SK-N-SH (cell line): ENCODE measurements around the gene PIKFYVE. TPM values are rescaled to one million over a fixed set of nuclear protein-coding genes. Genes with fewer than 3 reads are reported as not detected.

Source experiments
- CTCF ChIA-PET: fragments of 300-600, 350-600 bp; formaldehyde crosslinking; extraction: SDS; loops from one replicate; lab custom pipeline; 2021; lab: Yijun Ruan, JAX
- POLR2A ChIA-PET: fragments of 350-600 bp; sonication (Branson Sonifier 250); formaldehyde crosslinking; extraction: SDS; loops from one replicate; lab custom pipeline; 2020; ENCODE audit warnings: antibody characterized with exemption, inconsistent platforms; lab: Yijun Ruan, JAX
- DNase-seq: peaks from one replicate; pipeline ENCODE4 v3.0.0; 2012
- H2AFZ ChIP-seq: fragments of 200-600 bp; sonication (generic); 2 replicates; pipeline ENCODE4 v1.8.1; 2016; ENCODE audit warnings: antibody characterized with exemption, mild to moderate bottlenecking, low read depth
- H3F3A ChIP-seq: fragments of 200-600 bp; sonication (generic); replicated peaks from 2 replicates; pipeline ENCODE3; 2016; ENCODE audit warnings: antibody characterized with exemption, mild to moderate bottlenecking; ENCODE audit not compliant: insufficient read depth
- H3K27ac ChIP-seq, 2 experiments: fragments of 200-500 bp in 1 of 2; fragments of 200-600 bp in 1 of 2; sonication (Bioruptor generic) in 1 of 2; sonication (generic), shearing (Covaris generic) in 1 of 2; 2 replicates each; pipeline versions ENCODE4 v1.5.1 to v1.6.1; 2014 to 2016; ENCODE audit warnings: low read depth in 2 of 2, inconsistent platforms in 1 of 2, low read length in 1 of 2, mild to moderate bottlenecking in 1 of 2, mixed read lengths in 1 of 2
- H3K27me3 ChIP-seq: fragments of 200-600 bp; sonication (generic), shearing (Covaris generic); 2 replicates; pipeline ENCODE4 v1.6.1; 2016; ENCODE audit warnings: mixed run types; ENCODE audit not compliant: insufficient read depth
- H3K36me3 ChIP-seq, 2 experiments: fragments of 200-500 bp in 1 of 2; fragments of 200-600 bp in 1 of 2; sonication (Bioruptor generic) in 1 of 2; sonication (generic) in 1 of 2; replicated peaks in 1 of 2; 2 replicates each; pipeline versions ENCODE3 to v1.5.1; 2014 to 2016; ENCODE audit warnings: low read length in 1 of 2, mild to moderate bottlenecking in 1 of 2; ENCODE audit not compliant: insufficient read depth in 2 of 2, control insufficient read depth in 1 of 2
- H3K4me1 ChIP-seq, 2 experiments: fragments of 200-500 bp in 1 of 2; fragments of 200-600 bp in 1 of 2; sonication (Bioruptor generic) in 1 of 2; sonication (generic), shearing (Covaris generic) in 1 of 2; 2 replicates each; pipeline versions ENCODE4 v1.5.1 to v1.6.1; 2014 to 2016; ENCODE audit warnings: low read depth in 1 of 2, low read length in 1 of 2, mixed run types in 1 of 2; ENCODE audit not compliant: insufficient read depth in 2 of 2, control insufficient read depth in 1 of 2
- H3K4me2 ChIP-seq: fragments of 200-600 bp; sonication (generic), shearing (Covaris generic); 2 replicates; pipeline ENCODE4 v1.6.1; 2017; ENCODE audit warnings: mixed run types
- H3K4me3 ChIP-seq, 2 experiments: fragments of 200-500 bp in 1 of 2; fragments of 200-600 bp in 1 of 2; sonication (Bioruptor generic) in 1 of 2; sonication (generic), shearing (Covaris generic) in 1 of 2; 2 replicates each; pipeline versions ENCODE4 v1.5.1 to v1.8.1; 2014 to 2016; ENCODE audit warnings: low read depth in 2 of 2, inconsistent platforms in 1 of 2, low read length in 1 of 2, mild to moderate bottlenecking in 1 of 2, mixed read lengths in 1 of 2, moderate library complexity in 1 of 2
- H3K79me2 ChIP-seq: fragments of 200-600 bp; sonication (generic); 2 replicates; pipeline ENCODE4 v1.8.1; 2017; ENCODE audit warnings: mild to moderate bottlenecking; ENCODE audit not compliant: insufficient read depth
- H3K9ac ChIP-seq: fragments of 200-600 bp; sonication (generic); 2 replicates; pipeline ENCODE4 v1.6.1; 2017; ENCODE audit warnings: mixed run types
- H3K9me2 ChIP-seq: fragments of 200-600 bp; sonication (generic); 2 replicates; pipeline ENCODE4 v1.6.1; 2017; ENCODE audit warnings: mixed run types
- H3K9me3 ChIP-seq: fragments of 200-600 bp; sonication (generic); 2 replicates; pipeline ENCODE4 v1.6.1; 2017; ENCODE audit warnings: mixed run types, mild to moderate bottlenecking, moderate library complexity
- H4K20me1 ChIP-seq: fragments of 200-600 bp; sonication (generic); 2 replicates; pipeline ENCODE4 v1.6.1; 2017; ENCODE audit warnings: mild to moderate bottlenecking, mixed run types; ENCODE audit not compliant: insufficient read depth
- CTCF ChIP-seq: fragments of 200-600 bp; sonication (generic); IDR thresholded peaks from 2 replicates; pipeline ENCODE4 v1.6.1; 2017; ENCODE audit warnings: antibody characterized with exemption, mild to moderate bottlenecking, moderate library complexity
- EZH2phosphoT487 ChIP-seq: fragments of 200-600 bp; sonication (generic); IDR thresholded peaks from 2 replicates; pipeline ENCODE4 v1.6.1; 2017; ENCODE audit warnings: low read depth, mixed run types, mild to moderate bottlenecking, antibody characterized with exemption, moderate library complexity, borderline replicate concordance
- FOSL2 ChIP-seq: IDR thresholded peaks from 2 replicates; pipeline ENCODE4 v1.4.0; 2012; ENCODE audit warnings: low read depth, mild to moderate bottlenecking, moderate library complexity, borderline replicate concordance
- GABPA ChIP-seq: IDR thresholded peaks from 2 replicates; pipeline ENCODE4 v1.4.0; 2012; ENCODE audit warnings: low read depth, mild to moderate bottlenecking
- GATA2 ChIP-seq: sonication (generic); formaldehyde crosslinking; IDR thresholded peaks from 2 replicates; pipeline ENCODE4 v1.5.0; 2020; ENCODE audit warnings: mild to moderate bottlenecking, missing genetic modification reagents
- MEF2A ChIP-seq: IDR thresholded peaks from 2 replicates; pipeline ENCODE4 v1.4.0; 2012; ENCODE audit warnings: low read depth, borderline replicate concordance
- MXI1 ChIP-seq: IDR thresholded peaks from 2 replicates; pipeline ENCODE4 v1.6.1; 2012; ENCODE audit warnings: mild to moderate bottlenecking, low read depth, low read length, improper control_type of control experiment
- NRF1 ChIP-seq: IDR thresholded peaks from 2 replicates; pipeline ENCODE4 v1.6.1; 2012; ENCODE audit warnings: low read depth, mild to moderate bottlenecking, low read length
- POLR2AphosphoS5 ChIP-seq: IDR thresholded peaks from 2 replicates; pipeline ENCODE4 v1.6.1; 2012; ENCODE audit warnings: low read depth, low read length
- RAD21 ChIP-seq: IDR thresholded peaks from 2 replicates; pipeline ENCODE4 v1.6.1; 2012; ENCODE audit warnings: mild to moderate bottlenecking, low read length
- RCOR1 ChIP-seq: fragments of 150-350 bp; IDR thresholded peaks from 2 replicates; pipeline ENCODE4 v1.6.1; 2017; ENCODE audit warnings: antibody characterized with exemption, low read length
- SIN3A ChIP-seq: IDR thresholded peaks from 2 replicates; pipeline ENCODE4 v1.6.1; 2012; ENCODE audit warnings: low read depth, mild to moderate bottlenecking, low read length, moderate library complexity, borderline replicate concordance
- TAF1 ChIP-seq: IDR thresholded peaks from 2 replicates; pipeline ENCODE4 v1.6.1; 2012; ENCODE audit warnings: low read depth, mild to moderate bottlenecking, low read length, moderate library complexity, borderline replicate concordance
- USF1 ChIP-seq: IDR thresholded peaks from 2 replicates; pipeline ENCODE4 v1.4.0; 2012; ENCODE audit warnings: low read depth, borderline replicate concordance
- YY1 ChIP-seq: IDR thresholded peaks from 2 replicates; pipeline ENCODE4 v1.4.0; 2012; ENCODE audit warnings: low read depth, mild to moderate bottlenecking
- WGBS: methylation state at CpG from one replicate; pipeline ENCODE4 v1.1.6; 2017; ENCODE audit warnings: low lambda C conversion rate; 5-methylcytosine and 5-hydroxymethylcytosine counted together
- polyA plus RNA-seq, 3 experiments: library from polyadenylated mRNA; depleted of rRNA; stranded (reverse); fragments of >200 nt; gene quantifications; 2 replicates each; pipeline ENCODE4 v1.2.3, GENCODE V29; 2012

PIKFYVE gene
- polyA plus RNA-seq, 1 of the 3 experiments (the other 2 are of a cell fraction), result 7.0 TPM

GRCh38 chr2:208350610-208351009 is 84.6 kb downstream of the PIKFYVE start:
- POLR2A ChIA-PET, result no interaction called here
- TF ChIP-seq USF1 (no peak), YY1 (no peak), NRF1 (no peak), CTCF (no peak), RAD21 (no peak), TAF1 (no peak), POLR2AphosphoS5 (no peak), FOSL2 (no peak), MEF2A (no peak)
- Histone ChIP-seq H3K9ac (no peak overlapping the region), H3K9me2 (no peaks in the 10 kb centered on the region), H3K27me3 (no peaks in the 10 kb centered on the region), H4K20me1 (no peaks in the 10 kb centered on the region), H3K79me2 (no peaks in the 10 kb centered on the region), H3K27ac (no peak overlapping the region), H2AFZ (no peak overlapping the region), H3K4me1 (no peaks in the 10 kb centered on the region), H3F3A (peaks cover 3% of the 10 kb centered on the region), H3K4me3 (no peak overlapping the region), H3K9me3 (no peaks in the 10 kb centered on the region), H3K36me3 (peaks cover 78 to 89% of the 10 kb centered on the region in 2 experiments), H3K4me2 (no peak overlapping the region)
- 98% methylated on average over 7 of the region's 7 CpGs for WGBS
- DNase-seq, result no peak
- CTCF ChIA-PET, result no interaction called here

- no peaks in the 10 kb centered on the region for H3K9me3 ChIP-seq
- H3K4me3 ChIP-seq, result no peak overlapping the region
- no peak overlapping the region for H3K9ac ChIP-seq
- no peaks in the 10 kb centered on the region for H3K4me1 ChIP-seq
- WGBS, result 100% methylated on average over 5 of the region's 5 CpGs
- CTCF ChIA-PET, result no interaction called here
- peaks cover 4% of the 10 kb centered on the region for H3F3A ChIP-seq
- no peaks in the 10 kb centered on the region for H3K79me2 ChIP-seq
- H3K27me3 ChIP-seq, result no peaks in the 10 kb centered on the region
- no peaks in the 10 kb centered on the region for H3K9me2 ChIP-seq
- DNase-seq, result no peak
- POLR2A ChIA-PET, result no interaction called here
- no peak overlapping the region for H2AFZ ChIP-seq
- peaks cover 73 to 80% of the 10 kb centered on the region in 2 experiments for H3K36me3 ChIP-seq
- no peak overlapping the region for H3K4me2 ChIP-seq
- no peak for TF ChIP-seq GATA2
- no peak for TF ChIP-seq GABPA
- TF ChIP-seq EZH2phosphoT487, result no peak
- TF ChIP-seq RCOR1, result no peak
- no peak for TF ChIP-seq MXI1
- TF ChIP-seq USF1, result no peak
- TF ChIP-seq RAD21, result no peak
- TF ChIP-seq TAF1, result no peak
- no peak for TF ChIP-seq SIN3A
- TF ChIP-seq, all 33 proteins: peak for 0
- Histone ChIP-seq H4K20me1 (no peaks in the 10 kb centered on the region), H3K27ac (no peak overlapping the region)
Observed at GRCh38 chr2:208352644-208353567, 86.9 kb downstream of the PIKFYVE start.
